H9 (cell line): Measurements from ENCODE around the gene DISP3. TPM values are rescaled to one million over a fixed set of nuclear protein-coding genes. Genes with fewer than 3 reads are reported as not detected.

Source experiments
- DNase-seq: peaks from one replicate; pipeline ENCODE4 v3.0.0-alpha.2; 2017
- H2AFZ ChIP-seq: one replicate; pipeline ENCODE4 v1.6.1; 2013; ENCODE audit warnings: mild to moderate bottlenecking, low read length, control low read depth, moderate library complexity
- H2AK5ac ChIP-seq: 2 replicates; pipeline ENCODE4 v1.6.1; 2013; ENCODE audit warnings: low read length, control low read depth, mixed read lengths; ENCODE audit not compliant: insufficient read length
- H2BK120ac ChIP-seq: one replicate; pipeline ENCODE4 v1.6.1; 2013; ENCODE audit warnings: low read depth, mild to moderate bottlenecking, low read length, control low read depth, inconsistent platforms; ENCODE audit not compliant: poor library complexity, severe bottlenecking
- H2BK12ac ChIP-seq: 2 replicates; pipeline ENCODE4 v1.6.1; 2013; ENCODE audit warnings: low read length, control low read depth, mixed read lengths, low read depth; ENCODE audit not compliant: insufficient read length
- H2BK15ac ChIP-seq: 2 replicates; pipeline ENCODE4 v1.6.1; 2013; ENCODE audit warnings: low read depth, low read length, control low read depth
- H2BK20ac ChIP-seq: one replicate; pipeline ENCODE4 v1.6.1; 2013; ENCODE audit warnings: low read depth, mild to moderate bottlenecking, low read length, control low read depth, inconsistent platforms; ENCODE audit not compliant: poor library complexity, severe bottlenecking
- H2BK5ac ChIP-seq: 2 replicates; pipeline ENCODE4 v1.6.1; 2013; ENCODE audit warnings: low read length, control low read depth, mixed read lengths; ENCODE audit not compliant: insufficient read length
- H3K14ac ChIP-seq: 2 replicates; pipeline ENCODE4 v1.6.1; 2013; ENCODE audit warnings: low read length, control low read depth; ENCODE audit not compliant: insufficient read depth
- H3K18ac ChIP-seq: 2 replicates; pipeline ENCODE4 v1.6.1; 2013; ENCODE audit warnings: low read depth, mild to moderate bottlenecking, mixed read lengths, low read length, control low read depth; ENCODE audit not compliant: insufficient read length
- H3K23ac ChIP-seq: 2 replicates; pipeline ENCODE4 v1.6.1; 2013; ENCODE audit warnings: low read length, control low read depth, mixed read lengths, low read depth; ENCODE audit not compliant: insufficient read length
- H3K23me2 ChIP-seq: 2 replicates; pipeline ENCODE4 v1.6.1; 2013; ENCODE audit warnings: low read depth, mild to moderate bottlenecking, mixed read lengths, low read length, control low read depth; ENCODE audit not compliant: insufficient read length, poor library complexity, severe bottlenecking
- H3K27ac ChIP-seq: 2 replicates; pipeline ENCODE4 v1.5.1; 2013; ENCODE audit warnings: low read length, control low read depth, mixed read lengths, low read depth; ENCODE audit not compliant: insufficient read length
- H3K27me3 ChIP-seq: 2 replicates; pipeline ENCODE4 v1.6.1; 2013; ENCODE audit warnings: low read length, control low read depth, inconsistent platforms; ENCODE audit not compliant: insufficient read depth
- H3K4ac ChIP-seq: 2 replicates; pipeline ENCODE4 v1.6.1; 2013; ENCODE audit warnings: low read depth, mild to moderate bottlenecking, control low read depth, inconsistent platforms, low read length, moderate library complexity
- H3K4me1 ChIP-seq: 2 replicates; pipeline ENCODE4 v1.6.1; 2013; ENCODE audit warnings: low read length, control low read depth, inconsistent platforms; ENCODE audit not compliant: insufficient read depth
- H3K4me2 ChIP-seq: 2 replicates; pipeline ENCODE4 v1.6.1; 2013; ENCODE audit warnings: low read length, control low read depth, mixed read lengths; ENCODE audit not compliant: insufficient read length, insufficient read depth
- H3K56ac ChIP-seq: 2 replicates; pipeline ENCODE4 v1.6.1; 2013; ENCODE audit warnings: low read depth, mild to moderate bottlenecking, mixed read lengths, low read length, control low read depth; ENCODE audit not compliant: insufficient read length
- H3K79me1 ChIP-seq: 2 replicates; pipeline ENCODE4 v1.6.1; 2013; ENCODE audit warnings: low read depth, mild to moderate bottlenecking, moderate library complexity, low read length, control low read depth, inconsistent platforms; ENCODE audit not compliant: insufficient read depth, poor library complexity, severe bottlenecking
- H3K79me2 ChIP-seq: 2 replicates; pipeline ENCODE4 v1.6.1; 2013; ENCODE audit warnings: low read length, control low read depth, inconsistent platforms; ENCODE audit not compliant: insufficient read depth
- H3K9ac ChIP-seq: 2 replicates; pipeline ENCODE4 v1.6.1; 2013; ENCODE audit warnings: low read length, control low read depth, mixed read lengths; ENCODE audit not compliant: insufficient read length; ENCODE audit errors: extremely low read depth
- H3K9me3 ChIP-seq: one replicate; pipeline ENCODE4 v1.6.1; 2013; ENCODE audit warnings: low read depth, low read length, inconsistent platforms; ENCODE audit not compliant: control insufficient read depth
- H3T11ph ChIP-seq: one replicate; pipeline ENCODE4 v1.6.1; 2013; ENCODE audit warnings: mild to moderate bottlenecking, low read length, control low read depth, inconsistent platforms
- H4K20me1 ChIP-seq: one replicate; pipeline ENCODE4 v1.6.1; 2013; ENCODE audit not compliant: control insufficient read depth, insufficient read length, insufficient read depth
- H4K5ac ChIP-seq: 2 replicates; pipeline ENCODE4 v1.6.1; 2013; ENCODE audit warnings: low read depth, mild to moderate bottlenecking, mixed read lengths, low read length, control low read depth; ENCODE audit not compliant: insufficient read length
- H4K8ac ChIP-seq: replicated peaks from 2 replicates; pipeline ENCODE4 v1.6.1; 2013; ENCODE audit warnings: low read length, control low read depth, mixed read lengths, low read depth; ENCODE audit not compliant: insufficient read length
- H4K91ac ChIP-seq: 2 replicates; pipeline ENCODE4 v1.6.1; 2013; ENCODE audit warnings: low read depth, mild to moderate bottlenecking, moderate library complexity, mixed read lengths, low read length, control low read depth; ENCODE audit not compliant: insufficient read length
- H3K27ac Mint-ChIP-seq, 3 experiments: 2 replicates in 2 of 3; 3 replicates in 1 of 3; pipeline ENCODE4 v1.8.0; 2020 to 2021; ENCODE audit warnings: mixed read lengths in 3 of 3, mild to moderate bottlenecking in 1 of 3, moderate library complexity in 1 of 3
- H3K27me3 Mint-ChIP-seq: 2 replicates; pipeline ENCODE4 v1.8.0; 2021; ENCODE audit warnings: low read depth, mild to moderate bottlenecking, moderate library complexity, mixed read lengths
- H3K36me3 Mint-ChIP-seq, 3 experiments: 2 replicates in 2 of 3; 3 replicates in 1 of 3; pipeline ENCODE4 v1.8.0; 2020 to 2021; ENCODE audit warnings: low read depth in 3 of 3, mixed read lengths in 3 of 3; ENCODE audit not compliant: insufficient read depth in 1 of 3
- H3K4me1 Mint-ChIP-seq, 2 experiments: 2 replicates each; pipeline ENCODE4 v1.8.0; 2020; ENCODE audit warnings: mixed read lengths in 2 of 2
- H3K4me3 Mint-ChIP-seq, 2 experiments: 2 replicates in 1 of 2; 3 replicates in 1 of 2; pipeline ENCODE4 v1.8.0; 2020 to 2021; ENCODE audit warnings: mild to moderate bottlenecking in 2 of 2, mixed read lengths in 2 of 2, moderate library complexity in 1 of 2
- H3K9me3 Mint-ChIP-seq, 2 experiments: 2 replicates in 1 of 2; 3 replicates in 1 of 2; pipeline ENCODE4 v1.8.0; 2020; ENCODE audit warnings: mild to moderate bottlenecking in 2 of 2, mixed read lengths in 2 of 2, moderate library complexity in 1 of 2
- WGBS: extraction: QIAGEN DNeasy Blood & Tissue Kit; methylation state at CpG from one replicate; pipeline ENCODE4 v1.1.7; 2013; ENCODE audit warnings: missing lambda C conversion rate, low lambda C conversion rate, mixed read lengths; ENCODE audit not compliant: insufficient read length; ENCODE audit errors: extremely low coverage; 5-methylcytosine and 5-hydroxymethylcytosine counted together
- total RNA-seq: library from RNA; stranded (reverse); gene quantifications from 2 replicates; pipeline ENCODE4 v1.2.1, GENCODE V29; 2021
- TF ChIP-seq, protein P1 (sequence below): fragments of 200-600 bp; sonication (generic); conservative IDR thresholded peaks from 3 replicates; pipeline ENCODE4 v1.8.0; 2021; ENCODE audit warnings: antibody characterized with exemption, mild to moderate bottlenecking

The DISP3 gene
- total RNA-seq, 1 experiment from 2014 or later = 3.5 TPM

DNA sequence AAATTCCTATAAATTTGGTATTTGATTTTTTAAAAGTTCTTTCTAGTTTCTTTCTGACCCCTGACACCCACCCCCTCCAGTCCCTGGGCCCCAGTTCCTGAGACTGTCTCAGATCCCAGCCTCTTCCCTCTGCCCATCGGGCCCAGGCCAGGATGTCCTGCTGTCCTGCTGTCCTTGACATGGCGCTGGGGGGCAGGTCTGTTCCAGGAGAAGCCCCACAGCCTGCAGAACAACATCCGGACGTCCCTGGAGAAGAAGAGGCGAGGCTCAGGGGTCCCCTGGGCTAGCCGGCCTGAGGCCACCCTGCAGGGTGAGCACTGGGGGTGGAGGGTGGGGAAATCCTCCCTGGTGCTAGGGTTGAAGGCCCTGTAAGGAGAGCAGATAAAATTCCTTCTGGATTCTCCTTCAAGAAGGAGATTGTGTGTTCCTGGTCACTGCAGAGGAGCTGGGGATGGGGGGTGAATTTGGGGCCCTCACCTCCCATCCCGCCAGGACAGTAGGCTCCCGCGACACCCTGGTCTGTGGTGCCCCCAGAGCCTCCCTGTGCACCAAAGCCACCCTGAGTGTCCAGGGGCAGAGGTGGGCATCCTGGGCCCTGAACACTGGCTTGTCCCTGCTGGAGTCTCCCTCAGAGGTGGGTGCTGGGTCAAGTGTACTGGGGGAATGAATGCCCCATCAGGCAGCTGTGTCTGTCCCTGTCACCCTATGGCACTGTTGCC lies 45.0 kb downstream of the DISP3 start:
- H3K79me2 ChIP-seq = no peaks in the 10 kb centered on the region
- H3K4me1 ChIP-seq = no peaks in the 10 kb centered on the region
- H3K4me2 ChIP-seq = no peak overlapping the region
- Mint-ChIP-seq H3K4me1 (peaks cover 10% of the 10 kb centered on the region in 2 experiments), H3K36me3 (peaks cover 2 to 12% (median 4%) of the 10 kb centered on the region in 3 experiments; a peak in 4 of 7 replicates), H3K27ac (no peak overlapping the region), H3K9me3 (no peaks in the 10 kb centered on the region; a peak in 1 of 5 replicates), H3K4me3 (no peak overlapping the region), H3K27me3 (no peaks in the 10 kb centered on the region)
- H2BK20ac ChIP-seq = no peak overlapping the region
- H3K79me1 ChIP-seq = no peaks in the 10 kb centered on the region
- H2BK15ac ChIP-seq = no peak overlapping the region
- no peak overlapping the region for H3K14ac ChIP-seq
- H2AK5ac ChIP-seq = no peak overlapping the region
- no peak for DNase-seq
- H2BK120ac ChIP-seq = no peak overlapping the region
- H4K5ac ChIP-seq = no peak overlapping the region
- WGBS = no CpG with 5 or more reads among the region's 9 CpGs
- no peak overlapping the region for H3K56ac ChIP-seq
- H3K9me3 ChIP-seq = no peaks in the 10 kb centered on the region
- H3K27me3 ChIP-seq = no peaks in the 10 kb centered on the region
- H3K23ac ChIP-seq = no peak overlapping the region
- no peak overlapping the region for H2BK12ac ChIP-seq
- no peak overlapping the region for H4K91ac ChIP-seq
- no peak overlapping the region for H2BK5ac ChIP-seq
- no peak overlapping the region for H3K9ac ChIP-seq
- H3K23me2 ChIP-seq = no peaks in the 10 kb centered on the region
- no peak overlapping the region for H2AFZ ChIP-seq
- no peaks in the 10 kb centered on the region for H4K20me1 ChIP-seq
- TF ChIP-seq, protein P1, sequence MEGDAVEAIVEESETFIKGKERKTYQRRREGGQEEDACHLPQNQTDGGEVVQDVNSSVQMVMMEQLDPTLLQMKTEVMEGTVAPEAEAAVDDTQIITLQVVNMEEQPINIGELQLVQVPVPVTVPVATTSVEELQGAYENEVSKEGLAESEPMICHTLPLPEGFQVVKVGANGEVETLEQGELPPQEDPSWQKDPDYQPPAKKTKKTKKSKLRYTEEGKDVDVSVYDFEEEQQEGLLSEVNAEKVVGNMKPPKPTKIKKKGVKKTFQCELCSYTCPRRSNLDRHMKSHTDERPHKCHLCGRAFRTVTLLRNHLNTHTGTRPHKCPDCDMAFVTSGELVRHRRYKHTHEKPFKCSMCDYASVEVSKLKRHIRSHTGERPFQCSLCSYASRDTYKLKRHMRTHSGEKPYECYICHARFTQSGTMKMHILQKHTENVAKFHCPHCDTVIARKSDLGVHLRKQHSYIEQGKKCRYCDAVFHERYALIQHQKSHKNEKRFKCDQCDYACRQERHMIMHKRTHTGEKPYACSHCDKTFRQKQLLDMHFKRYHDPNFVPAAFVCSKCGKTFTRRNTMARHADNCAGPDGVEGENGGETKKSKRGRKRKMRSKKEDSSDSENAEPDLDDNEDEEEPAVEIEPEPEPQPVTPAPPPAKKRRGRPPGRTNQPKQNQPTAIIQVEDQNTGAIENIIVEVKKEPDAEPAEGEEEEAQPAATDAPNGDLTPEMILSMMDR = no peak
- H3K18ac ChIP-seq = no peak overlapping the region
- H4K8ac ChIP-seq = no peak overlapping the region
- H3T11ph ChIP-seq = no peak overlapping the region
- no peak overlapping the region for H3K27ac ChIP-seq
- H3K4ac ChIP-seq = no peak overlapping the region
